Measurements from ENCODE around the gene RHPN2. TPM values are rescaled to one million over a fixed set of nuclear protein-coding genes. Genes with fewer than 3 reads are reported as not detected.
A peak's percentile ranks its signal among the peaks of the same experiment; 100 is the strongest.

RHPN2 gene
- total RNA-seq, 4 donors from 2014 or later: 5.7 to 24.0 (median 14.1) TPM

DNA sequence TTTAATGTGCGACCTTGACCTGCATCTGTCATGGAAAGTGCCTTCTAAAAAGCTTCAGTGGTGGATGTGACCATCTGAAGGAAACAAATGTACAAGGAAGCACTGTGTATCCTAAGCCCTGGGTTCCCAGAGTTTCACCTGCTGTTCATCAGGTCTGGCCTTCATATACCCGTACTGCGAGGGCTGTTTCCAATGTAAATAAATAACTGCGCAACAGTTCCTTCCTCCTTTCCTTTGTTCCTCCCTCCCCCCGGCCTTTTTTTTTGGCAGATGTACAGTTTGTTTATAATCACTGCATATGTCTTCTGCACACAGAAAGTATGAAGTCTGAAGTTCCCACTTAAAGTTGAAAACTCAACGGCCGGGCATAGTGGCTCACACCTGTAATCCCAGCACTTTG is 87.4 kb downstream of the RHPN2 start:
- TF ChIP-seq, protein P1, sequence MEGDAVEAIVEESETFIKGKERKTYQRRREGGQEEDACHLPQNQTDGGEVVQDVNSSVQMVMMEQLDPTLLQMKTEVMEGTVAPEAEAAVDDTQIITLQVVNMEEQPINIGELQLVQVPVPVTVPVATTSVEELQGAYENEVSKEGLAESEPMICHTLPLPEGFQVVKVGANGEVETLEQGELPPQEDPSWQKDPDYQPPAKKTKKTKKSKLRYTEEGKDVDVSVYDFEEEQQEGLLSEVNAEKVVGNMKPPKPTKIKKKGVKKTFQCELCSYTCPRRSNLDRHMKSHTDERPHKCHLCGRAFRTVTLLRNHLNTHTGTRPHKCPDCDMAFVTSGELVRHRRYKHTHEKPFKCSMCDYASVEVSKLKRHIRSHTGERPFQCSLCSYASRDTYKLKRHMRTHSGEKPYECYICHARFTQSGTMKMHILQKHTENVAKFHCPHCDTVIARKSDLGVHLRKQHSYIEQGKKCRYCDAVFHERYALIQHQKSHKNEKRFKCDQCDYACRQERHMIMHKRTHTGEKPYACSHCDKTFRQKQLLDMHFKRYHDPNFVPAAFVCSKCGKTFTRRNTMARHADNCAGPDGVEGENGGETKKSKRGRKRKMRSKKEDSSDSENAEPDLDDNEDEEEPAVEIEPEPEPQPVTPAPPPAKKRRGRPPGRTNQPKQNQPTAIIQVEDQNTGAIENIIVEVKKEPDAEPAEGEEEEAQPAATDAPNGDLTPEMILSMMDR (IDR thresholded peaks at IDR 0.05): no peak
- no peak for DNase-seq (ENCODE audit: low spot score)
- ATAC-seq (ENCODE audit: low FRiP score): no peak

DNA sequence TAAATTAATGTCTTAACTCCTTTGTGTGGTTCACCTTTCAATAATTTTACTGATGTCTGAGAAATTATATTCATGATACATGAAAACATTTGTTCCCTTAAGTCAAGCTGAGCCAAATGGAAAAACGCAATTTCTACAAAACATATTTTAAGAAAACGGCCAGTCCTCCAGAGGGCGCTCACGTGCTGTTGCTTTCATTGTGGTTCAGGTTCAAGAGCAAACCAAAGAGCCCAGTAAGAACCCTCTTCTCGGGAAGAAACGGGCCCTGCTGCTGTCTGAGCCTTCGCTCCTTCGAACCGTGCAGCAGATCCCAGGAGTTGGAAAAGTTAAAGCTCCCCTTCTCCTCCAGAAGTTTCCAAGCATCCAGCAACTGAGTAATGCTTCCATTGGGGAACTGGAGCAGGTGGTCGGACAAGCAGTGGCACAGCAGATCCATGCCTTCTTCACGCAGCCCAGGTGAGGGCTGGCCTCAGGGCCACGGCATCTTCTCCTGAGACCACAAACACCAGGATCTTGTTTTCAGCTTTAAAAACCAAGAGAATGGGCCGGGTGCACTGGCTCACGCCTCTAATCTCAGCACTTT is 88.4 kb downstream of the RHPN2 start:
- ATAC-seq (ENCODE audit: low FRiP score): no peak
- DNase-seq (ENCODE audit: low spot score): peak; percentile 75
- TF ChIP-seq, protein P1 (IDR thresholded peaks at IDR 0.05): peak in 1 of 3 donors; percentile 37

DNA sequence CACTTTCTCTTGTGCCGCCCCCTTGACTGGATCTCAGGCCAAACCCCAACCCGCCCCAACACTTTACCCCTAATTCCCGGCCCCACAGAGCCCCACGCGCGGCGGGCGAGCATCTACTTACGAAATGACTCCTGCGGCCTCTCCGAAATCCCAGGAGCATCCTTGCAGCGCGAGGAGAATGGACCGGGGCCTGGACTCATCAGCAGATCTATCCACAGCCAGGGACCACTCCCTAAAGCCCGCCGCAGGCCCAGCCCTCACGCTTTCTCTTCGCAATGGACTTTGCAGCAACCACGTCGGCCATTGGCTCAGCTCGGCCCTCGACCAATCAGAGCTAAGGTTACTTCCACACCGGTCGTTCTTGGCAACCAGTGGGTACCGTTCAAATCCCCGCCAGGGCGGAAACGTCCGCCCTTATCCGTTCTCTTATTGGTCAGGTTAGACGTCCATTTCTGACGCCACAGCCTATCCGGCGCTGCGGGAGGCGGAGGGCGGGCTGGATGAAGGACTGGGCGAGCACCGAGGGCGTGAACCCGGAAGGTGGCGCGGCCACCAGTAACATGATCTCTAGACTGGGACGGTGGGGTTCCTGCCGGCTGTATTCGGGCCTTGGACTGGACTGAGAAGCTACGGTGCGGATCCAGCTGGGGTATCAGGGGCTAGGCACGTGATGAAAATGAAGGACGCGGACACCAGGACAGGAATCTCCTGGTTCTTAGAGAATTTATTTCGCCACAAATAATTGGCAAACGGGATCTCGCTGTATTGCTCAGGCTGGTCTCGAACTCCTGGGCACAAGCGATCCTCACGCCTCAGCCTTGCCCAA is 92.8 kb downstream of the RHPN2 start, which contains the start of the genes CEP89 and FAAP24:
TSS of gene CEP89 (minus strand) at position 244 of the 826 bp plus-strand sequence. CDS start at position 160, 84 bp downstream.
TSS of gene FAAP24 (plus strand) at position 528 of the 826 bp plus-strand sequence. CDS start 955 bp downstream, outside the sequence.
- peak; percentile 99 for ATAC-seq (ENCODE audit: low FRiP score)
- DNase-seq (ENCODE audit: low spot score): peak; percentile 96
- TF ChIP-seq, protein P1 (IDR thresholded peaks at IDR 0.05): no peak

DNA sequence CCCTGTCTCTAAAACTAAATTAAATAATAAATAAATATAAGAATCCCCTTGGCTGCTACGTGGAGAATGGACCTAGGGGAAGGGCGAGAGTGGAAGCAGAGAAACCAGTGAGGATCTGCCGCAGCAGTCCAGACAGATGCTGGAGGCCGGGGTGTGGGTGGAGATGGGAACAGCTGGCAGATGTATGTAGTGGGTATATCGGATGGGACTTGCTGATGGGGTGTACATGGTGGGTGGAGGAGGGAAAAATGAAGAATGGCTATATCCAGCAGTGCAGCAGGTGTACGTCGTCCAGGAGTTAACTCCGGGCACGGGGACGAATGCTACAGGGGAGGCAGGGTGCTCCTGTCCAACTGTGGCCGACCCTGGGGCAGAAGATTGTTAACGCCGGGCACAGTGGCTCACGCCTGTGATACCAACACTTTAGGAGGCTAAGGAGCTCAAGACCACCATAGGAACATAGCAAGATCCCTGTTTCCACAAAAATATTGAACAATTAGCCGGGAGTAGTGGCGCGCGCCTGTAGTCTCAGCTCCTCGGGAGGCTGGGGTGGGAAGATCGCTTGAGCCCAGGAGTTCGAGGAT is 93.6 kb downstream of the RHPN2 start:
- ATAC-seq (ENCODE audit: low FRiP score): no peak

DNA sequence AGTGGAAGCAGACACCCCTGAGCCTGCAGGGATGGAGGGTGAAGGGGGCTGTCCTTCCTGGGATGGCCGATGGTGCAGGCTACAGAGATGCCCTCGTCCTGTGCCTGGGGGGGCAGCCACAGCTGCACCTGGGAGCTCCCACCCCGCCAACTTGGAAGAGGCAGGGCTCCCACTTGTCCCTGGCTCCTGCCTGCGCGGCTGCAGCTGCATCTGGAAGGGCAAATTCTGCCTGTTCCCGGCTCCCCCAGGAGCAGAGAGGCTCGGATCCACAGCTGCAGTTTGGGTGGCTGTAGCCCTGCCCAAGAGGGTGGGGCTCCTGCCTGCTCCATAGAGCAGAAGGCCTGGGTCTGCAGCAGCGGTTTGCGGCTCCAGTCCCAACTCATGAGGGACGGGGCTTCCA is 95.1 kb downstream of the RHPN2 start:
- ATAC-seq (ENCODE audit: low FRiP score) (no peak), DNase-seq (ENCODE audit: low spot score) (no peak)
- TF ChIP-seq, protein P1 (IDR thresholded peaks at IDR 0.05): no peak

More for the DNA sequence above, 93.6 kb downstream of the RHPN2 start:
- TF ChIP-seq, protein P1 (IDR thresholded peaks at IDR 0.05): no peak
- DNase-seq (ENCODE audit: low spot score): no peak

DNA sequence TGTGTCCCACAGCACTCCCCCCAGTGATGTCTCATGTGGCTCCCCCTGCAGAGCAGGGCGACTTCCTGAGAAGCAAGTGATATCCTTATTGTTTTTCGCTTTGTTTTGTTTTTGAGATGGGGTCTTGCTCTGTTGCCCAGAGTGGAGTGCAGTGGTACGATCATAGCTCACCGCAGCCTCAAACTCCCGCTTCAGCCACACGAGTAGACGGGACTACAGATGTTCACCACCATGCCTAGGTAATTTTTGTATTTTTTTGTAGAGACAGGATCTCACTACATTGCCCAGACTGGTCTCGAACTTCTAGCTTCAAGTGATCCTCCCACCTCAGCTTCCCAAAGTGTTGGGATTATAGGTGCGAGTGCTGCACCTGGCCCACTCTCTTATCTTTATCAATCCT is 97.9 kb downstream of the RHPN2 start:
- DNase-seq (ENCODE audit: low spot score): no peak
- no peak for ATAC-seq (ENCODE audit: low FRiP score)
- TF ChIP-seq, protein P1 (IDR thresholded peaks at IDR 0.05): no peak

Measured in omental fat pad (tissue), 4 donors.